HG02798 (cell line): Measurements from ENCODE around the gene ODC1.
A peak's percentile ranks its signal among the peaks of the same experiment; 100 is the strongest.

Experiments
- ATAC-seq: cut with Tn5 transposase; IDR thresholded peaks from one replicate; pipeline ENCODE4 v1.9.1; 2021; ENCODE audit warnings: mild to moderate bottlenecking; ENCODE audit not compliant: unreplicated experiment, poor library complexity

The ODC1 gene

GRCh38 chr2:10436583-10437110 lies 11.5 kb downstream of the ODC1 start:
- no peak for ATAC-seq

- no peak for ATAC-seq
Measured at GRCh38 chr2:10435820-10436204, 12.3 kb downstream of the ODC1 start.

GRCh38 chr2:10434886-10435819 lies 13.0 kb downstream of the ODC1 start:
- ATAC-seq: peak; percentile 84

- ATAC-seq: no peak
Measured at GRCh38 chr2:10433947-10434885, 13.9 kb downstream of the ODC1 start.

GRCh38 chr2:10433264-10433946 lies 14.7 kb downstream of the ODC1 start:
- no peak for ATAC-seq

- no peak for ATAC-seq
Measured at GRCh38 chr2:10432311-10433181, 15.6 kb downstream of the ODC1 start.

GRCh38 chr2:10431797-10432196 lies 16.3 kb downstream of the ODC1 start:
- ATAC-seq: no peak

- no peak for ATAC-seq
Measured at GRCh38 chr2:10430886-10431622, 17.1 kb downstream of the ODC1 start.

- ATAC-seq: no peak
Measured at GRCh38 chr2:10428924-10429323, 19.2 kb downstream of the ODC1 start.

GRCh38 chr2:10428355-10428754 lies 19.8 kb downstream of the ODC1 start:
- ATAC-seq: no peak

GRCh38 chr2:10427618-10427949 lies 20.5 kb downstream of the ODC1 start:
- ATAC-seq: no peak

GRCh38 chr2:10426726-10427617 lies 21.2 kb downstream of the ODC1 start:
- no peak for ATAC-seq

GRCh38 chr2:10425699-10426098 lies 22.4 kb downstream of the ODC1 start:
- ATAC-seq: no peak

GRCh38 chr2:10424916-10425505 lies 23.1 kb downstream of the ODC1 start:
- no peak for ATAC-seq

- no peak for ATAC-seq
Measured at GRCh38 chr2:10424051-10424450, 24.1 kb downstream of the ODC1 start.

GRCh38 chr2:10423400-10423774 lies 24.7 kb downstream of the ODC1 start:
- ATAC-seq: no peak

- no peak for ATAC-seq
Measured at GRCh38 chr2:10422732-10423399, 25.3 kb downstream of the ODC1 start.
